Sigmoid colon (tissue), 4 donors: ENCODE measurements around the gene TMEM43.

Experiments used
- POLR2AphosphoS5 ChIP-seq, 4 donors: sonication (generic); formaldehyde crosslinking; IDR thresholded peaks; one replicate each; pipeline ENCODE4 v1.6.1; 2017; ENCODE audit warnings: antibody characterized with exemption in 4 of 4
- TF ChIP-seq, protein P1 (sequence below), 4 experiments: fragments of 450-650 bp in 3 of 4; fragments of 200-600 bp in 1 of 4; IDR thresholded peaks; one replicate each; pipeline ENCODE4 v1.5.1; 2016 to 2019; ENCODE audit warnings: antibody characterized with exemption in 4 of 4, mild to moderate bottlenecking in 3 of 4, moderate library complexity in 2 of 4

DNA sequence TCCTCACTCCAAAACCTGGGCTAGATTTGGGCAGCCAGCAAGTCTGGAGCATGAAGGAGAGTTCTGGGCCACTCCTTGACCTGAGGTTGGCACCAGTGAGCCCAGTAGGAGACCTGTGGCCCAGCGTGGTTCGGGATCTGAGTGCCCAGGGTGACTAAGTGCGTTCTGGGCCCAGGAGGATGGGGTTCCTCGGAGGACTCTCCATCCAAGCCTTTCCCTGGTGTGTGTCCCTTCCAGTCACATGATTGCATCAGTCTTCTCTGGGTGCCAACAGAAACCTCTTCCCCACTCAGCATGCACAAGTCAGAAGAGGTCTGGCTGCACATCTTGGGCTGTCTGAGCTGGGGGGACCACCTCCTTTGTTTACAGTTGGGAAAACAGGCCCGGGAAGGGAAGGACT lies 14.9 kb downstream of the TMEM43 start:
- TF ChIP-seq, protein P1, sequence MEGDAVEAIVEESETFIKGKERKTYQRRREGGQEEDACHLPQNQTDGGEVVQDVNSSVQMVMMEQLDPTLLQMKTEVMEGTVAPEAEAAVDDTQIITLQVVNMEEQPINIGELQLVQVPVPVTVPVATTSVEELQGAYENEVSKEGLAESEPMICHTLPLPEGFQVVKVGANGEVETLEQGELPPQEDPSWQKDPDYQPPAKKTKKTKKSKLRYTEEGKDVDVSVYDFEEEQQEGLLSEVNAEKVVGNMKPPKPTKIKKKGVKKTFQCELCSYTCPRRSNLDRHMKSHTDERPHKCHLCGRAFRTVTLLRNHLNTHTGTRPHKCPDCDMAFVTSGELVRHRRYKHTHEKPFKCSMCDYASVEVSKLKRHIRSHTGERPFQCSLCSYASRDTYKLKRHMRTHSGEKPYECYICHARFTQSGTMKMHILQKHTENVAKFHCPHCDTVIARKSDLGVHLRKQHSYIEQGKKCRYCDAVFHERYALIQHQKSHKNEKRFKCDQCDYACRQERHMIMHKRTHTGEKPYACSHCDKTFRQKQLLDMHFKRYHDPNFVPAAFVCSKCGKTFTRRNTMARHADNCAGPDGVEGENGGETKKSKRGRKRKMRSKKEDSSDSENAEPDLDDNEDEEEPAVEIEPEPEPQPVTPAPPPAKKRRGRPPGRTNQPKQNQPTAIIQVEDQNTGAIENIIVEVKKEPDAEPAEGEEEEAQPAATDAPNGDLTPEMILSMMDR (IDR thresholded peaks at IDR 0.05), result no peak
- no peak for TF ChIP-seq POLR2AphosphoS5 (IDR thresholded peaks at IDR 0.05)
